SK-N-SH (cell line): ENCODE measurements around the gene ERLEC1.

Experiments used
- FOXM1 ChIP-seq: IDR thresholded peaks from 2 replicates; pipeline ENCODE4 v1.4.0; 2012; ENCODE audit warnings: low read depth, mild to moderate bottlenecking
- JUND ChIP-seq: IDR thresholded peaks from 2 replicates; pipeline ENCODE4 v1.4.0; 2012
- MAX ChIP-seq: IDR thresholded peaks from 2 replicates; pipeline ENCODE4 v1.4.0; 2012; ENCODE audit warnings: low read depth
- RAD21 ChIP-seq: IDR thresholded peaks from 2 replicates; pipeline ENCODE4 v1.6.1; 2012; ENCODE audit warnings: mild to moderate bottlenecking, low read length
- RFX5 ChIP-seq: IDR thresholded peaks from 2 replicates; pipeline ENCODE4 v1.6.1; 2012; ENCODE audit warnings: mild to moderate bottlenecking, improper control_type of control experiment, low read length
- TEAD4 ChIP-seq: IDR thresholded peaks from 2 replicates; pipeline ENCODE4 v1.4.0; 2012; ENCODE audit warnings: mild to moderate bottlenecking, borderline replicate concordance; ENCODE audit not compliant: insufficient read depth
- TF ChIP-seq, protein P1 (sequence below): fragments of 200-600 bp; sonication (generic); IDR thresholded peaks from 2 replicates; pipeline ENCODE4 v1.6.1; 2017; ENCODE audit warnings: antibody characterized with exemption, mild to moderate bottlenecking, moderate library complexity

DNA sequence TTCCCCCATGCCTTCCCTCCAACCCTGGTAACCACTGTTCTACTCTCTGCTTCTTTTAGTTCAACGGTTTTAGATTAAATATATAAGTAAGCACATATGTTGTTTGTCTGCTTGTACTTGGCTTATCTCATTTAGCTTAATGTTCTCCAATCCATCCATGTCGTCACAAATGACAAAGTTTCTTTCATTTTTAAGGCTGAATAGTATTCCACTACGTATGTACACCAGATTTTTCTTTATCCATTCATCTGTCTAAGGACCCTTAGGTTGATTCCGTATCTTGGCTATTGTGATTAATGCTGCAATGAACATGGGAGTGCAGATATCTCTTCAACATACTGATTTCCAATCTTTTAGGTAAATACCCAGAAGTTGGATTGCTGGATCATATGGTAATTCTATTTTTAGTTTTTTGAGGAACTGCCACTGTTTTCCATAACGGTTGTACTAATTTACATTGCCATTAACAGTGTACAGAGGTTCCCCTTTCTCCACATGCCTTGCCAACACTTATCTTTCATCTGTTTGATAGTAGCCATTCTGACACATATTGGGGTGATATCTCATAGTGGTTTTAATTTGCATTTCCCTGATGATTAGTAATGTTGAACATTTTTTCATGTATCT, 8.2 kb upstream of the ERLEC1 start:
- TF ChIP-seq TEAD4 (no peak), RFX5 (no peak), MAX (no peak), JUND (no peak), RAD21 (no peak), FOXM1 (no peak)
- TF ChIP-seq, protein P1, sequence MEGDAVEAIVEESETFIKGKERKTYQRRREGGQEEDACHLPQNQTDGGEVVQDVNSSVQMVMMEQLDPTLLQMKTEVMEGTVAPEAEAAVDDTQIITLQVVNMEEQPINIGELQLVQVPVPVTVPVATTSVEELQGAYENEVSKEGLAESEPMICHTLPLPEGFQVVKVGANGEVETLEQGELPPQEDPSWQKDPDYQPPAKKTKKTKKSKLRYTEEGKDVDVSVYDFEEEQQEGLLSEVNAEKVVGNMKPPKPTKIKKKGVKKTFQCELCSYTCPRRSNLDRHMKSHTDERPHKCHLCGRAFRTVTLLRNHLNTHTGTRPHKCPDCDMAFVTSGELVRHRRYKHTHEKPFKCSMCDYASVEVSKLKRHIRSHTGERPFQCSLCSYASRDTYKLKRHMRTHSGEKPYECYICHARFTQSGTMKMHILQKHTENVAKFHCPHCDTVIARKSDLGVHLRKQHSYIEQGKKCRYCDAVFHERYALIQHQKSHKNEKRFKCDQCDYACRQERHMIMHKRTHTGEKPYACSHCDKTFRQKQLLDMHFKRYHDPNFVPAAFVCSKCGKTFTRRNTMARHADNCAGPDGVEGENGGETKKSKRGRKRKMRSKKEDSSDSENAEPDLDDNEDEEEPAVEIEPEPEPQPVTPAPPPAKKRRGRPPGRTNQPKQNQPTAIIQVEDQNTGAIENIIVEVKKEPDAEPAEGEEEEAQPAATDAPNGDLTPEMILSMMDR = no peak
